Endothelial cell (in vitro differentiated cells): ENCODE results near the gene DNAJC7. TPM values are rescaled to one million over a fixed set of nuclear protein-coding genes. Genes with fewer than 3 reads are reported as not detected.

Experiments used
- DNase-seq: peaks from one replicate; pipeline ENCODE4 v3.0.0; 2021; ENCODE audit warnings: low spot score
- H3K27ac Mint-ChIP-seq: one replicate; pipeline ENCODE4 v1.8.0; 2021; ENCODE audit warnings: mixed read lengths, inconsistent platforms; ENCODE audit not compliant: unreplicated experiment
- H3K27me3 Mint-ChIP-seq: one replicate; pipeline ENCODE4 v1.8.0; 2021; ENCODE audit warnings: mild to moderate bottlenecking, moderate library complexity, mixed read lengths, inconsistent platforms; ENCODE audit not compliant: unreplicated experiment
- H3K36me3 Mint-ChIP-seq: one replicate; pipeline ENCODE4 v1.8.0; 2021; ENCODE audit warnings: mild to moderate bottlenecking, low read depth, mixed read lengths, inconsistent platforms; ENCODE audit not compliant: unreplicated experiment
- H3K4me1 Mint-ChIP-seq: one replicate; pipeline ENCODE4 v1.8.0; 2021; ENCODE audit warnings: mild to moderate bottlenecking, mixed read lengths, inconsistent platforms; ENCODE audit not compliant: unreplicated experiment
- H3K4me3 Mint-ChIP-seq: one replicate; pipeline ENCODE4 v1.8.0; 2021; ENCODE audit warnings: mild to moderate bottlenecking, mixed read lengths, inconsistent platforms; ENCODE audit not compliant: unreplicated experiment
- H3K9me3 Mint-ChIP-seq: one replicate; pipeline ENCODE4 v1.8.0; 2021; ENCODE audit warnings: mixed read lengths, inconsistent platforms; ENCODE audit not compliant: unreplicated experiment
- CTCF ChIP-seq: fragments of 200-600 bp; sonication (generic); IDR thresholded peaks from one replicate; pipeline ENCODE4 v1.5.0; 2021; ENCODE audit warnings: antibody characterized with exemption; ENCODE audit not compliant: unreplicated experiment
- total RNA-seq: library from RNA; stranded (reverse); fragmentation: NEBNext Ultra II Directional; extraction: Animal tissue kit (Norgen Biotek cat#: 25700); gene quantifications from one replicate; pipeline ENCODE4 v1.2.1, GENCODE V29; 2021; ENCODE audit not compliant: unreplicated experiment

The DNAJC7 gene
- total RNA-seq, 1 donor from 2014 or later = 92.8 TPM

GRCh38 chr17:42060231-42060630 lies 43.0 kb upstream of the DNAJC7 start:
- Mint-ChIP-seq H3K27me3 (peaks cover 17% of the 10 kb centered on the region), H3K4me3 (no peak overlapping the region), H3K36me3 (no peaks in the 10 kb centered on the region), H3K4me1 (peaks cover 19% of the 10 kb centered on the region), H3K27ac (peak overlapping the region; percentile 44), H3K9me3 (no peaks in the 10 kb centered on the region)
- DNase-seq = no peak
- TF ChIP-seq CTCF = no peak

GRCh38 chr17:42059815-42060214 lies 42.6 kb upstream of the DNAJC7 start:
- DNase-seq = no peak
- no peak for TF ChIP-seq CTCF
- Mint-ChIP-seq H3K36me3 (no peaks in the 10 kb centered on the region), H3K27ac (peak overlapping the region; percentile 44), H3K9me3 (no peaks in the 10 kb centered on the region), H3K4me1 (peaks cover 21% of the 10 kb centered on the region), H3K4me3 (no peak overlapping the region), H3K27me3 (peaks cover 17% of the 10 kb centered on the region)

GRCh38 chr17:42058063-42058462 lies 40.8 kb upstream of the DNAJC7 start:
- no peak for TF ChIP-seq CTCF
- H3K27me3 Mint-ChIP-seq = peaks cover 13% of the 10 kb centered on the region
- H3K4me1 Mint-ChIP-seq = peaks cover 16% of the 10 kb centered on the region
- no peak for DNase-seq
- H3K27ac Mint-ChIP-seq = no peak overlapping the region
- no peaks in the 10 kb centered on the region for H3K36me3 Mint-ChIP-seq
- no peak overlapping the region for H3K4me3 Mint-ChIP-seq
- no peaks in the 10 kb centered on the region for H3K9me3 Mint-ChIP-seq

- H3K4me1 Mint-ChIP-seq = peaks cover 16% of the 10 kb centered on the region
- no peak for TF ChIP-seq CTCF
- H3K36me3 Mint-ChIP-seq = no peaks in the 10 kb centered on the region
- DNase-seq = no peak
- no peak overlapping the region for H3K27ac Mint-ChIP-seq
- H3K27me3 Mint-ChIP-seq = peaks cover 11% of the 10 kb centered on the region
- H3K4me3 Mint-ChIP-seq = no peak overlapping the region
- no peaks in the 10 kb centered on the region for H3K9me3 Mint-ChIP-seq
These were observed 39.4 kb upstream of the DNAJC7 start for GRCh38 chr17:42056635-42057034.

- no peaks in the 10 kb centered on the region for H3K36me3 Mint-ChIP-seq
- peaks cover 13% of the 10 kb centered on the region for H3K27me3 Mint-ChIP-seq
- TF ChIP-seq CTCF = no peak
- H3K9me3 Mint-ChIP-seq = no peaks in the 10 kb centered on the region
- peaks cover 16% of the 10 kb centered on the region for H3K4me1 Mint-ChIP-seq
- no peak overlapping the region for H3K4me3 Mint-ChIP-seq
- H3K27ac Mint-ChIP-seq = no peak overlapping the region
- DNase-seq = no peak
These were observed 38.3 kb upstream of the DNAJC7 start for GRCh38 chr17:42055496-42055895.
